Muscle of leg (tissue), 11 donors: ENCODE measurements around the gene RAP1GAP. TPM values are rescaled to one million over a fixed set of nuclear protein-coding genes. Genes with fewer than 3 reads are reported as not detected.

Source experiments
- DNase-seq: peaks from one replicate; pipeline ENCODE4 v3.0.0; 2013
- H3K27ac ChIP-seq: one replicate; pipeline ENCODE4 v1.5.1; 2013; ENCODE audit warnings: mild to moderate bottlenecking, low read length, control low read depth
- H3K27me3 ChIP-seq: one replicate; pipeline ENCODE4 v1.6.1; 2013; ENCODE audit warnings: low read length; ENCODE audit not compliant: control insufficient read depth, insufficient read depth
- H3K36me3 ChIP-seq: one replicate; pipeline ENCODE4 v1.6.1; 2013; ENCODE audit warnings: low read length; ENCODE audit not compliant: control insufficient read depth, insufficient read depth
- H3K4me1 ChIP-seq: one replicate; pipeline ENCODE4 v1.6.1; 2013; ENCODE audit warnings: low read length; ENCODE audit not compliant: control insufficient read depth, insufficient read depth
- H3K4me3 ChIP-seq: one replicate; pipeline ENCODE4 v1.5.1; 2013; ENCODE audit warnings: low read length, control low read depth
- H3K9me3 ChIP-seq: replicated peaks from 2 replicates; pipeline ENCODE4 v1.6.1; 2013; ENCODE audit warnings: low read depth, low read length; ENCODE audit not compliant: control insufficient read depth
- WGBS: methylation state at CpG from one replicate; pipeline ENCODE4 v1.1.5; 2013; ENCODE audit warnings: missing lambda C conversion rate; ENCODE audit not compliant: insufficient coverage; 5-methylcytosine and 5-hydroxymethylcytosine counted together
- polyA plus RNA-seq, 8 donors: library from polyadenylated mRNA; unstranded; fragments of 120-200 nt; gene quantifications; one replicate each; pipeline versions ENCODE4 v1.2.1 to v1.2.3, GENCODE V29; 2013; ENCODE audit warnings: inconsistent platforms in 1 of 8, low replicate concordance in 1 of 8; ENCODE audit not compliant: insufficient read length in 8 of 8, insufficient read depth in 1 of 8
- total RNA-seq: library from RNA; stranded (reverse); fragments of 120-200 nt; gene quantifications from one replicate; pipeline ENCODE4 v1.2.4, GENCODE V29; 2013

Gene RAP1GAP
- total and polyA plus RNA-seq, 9 donors: 0.62 to 4.9 (median 1.8) TPM

DNA sequence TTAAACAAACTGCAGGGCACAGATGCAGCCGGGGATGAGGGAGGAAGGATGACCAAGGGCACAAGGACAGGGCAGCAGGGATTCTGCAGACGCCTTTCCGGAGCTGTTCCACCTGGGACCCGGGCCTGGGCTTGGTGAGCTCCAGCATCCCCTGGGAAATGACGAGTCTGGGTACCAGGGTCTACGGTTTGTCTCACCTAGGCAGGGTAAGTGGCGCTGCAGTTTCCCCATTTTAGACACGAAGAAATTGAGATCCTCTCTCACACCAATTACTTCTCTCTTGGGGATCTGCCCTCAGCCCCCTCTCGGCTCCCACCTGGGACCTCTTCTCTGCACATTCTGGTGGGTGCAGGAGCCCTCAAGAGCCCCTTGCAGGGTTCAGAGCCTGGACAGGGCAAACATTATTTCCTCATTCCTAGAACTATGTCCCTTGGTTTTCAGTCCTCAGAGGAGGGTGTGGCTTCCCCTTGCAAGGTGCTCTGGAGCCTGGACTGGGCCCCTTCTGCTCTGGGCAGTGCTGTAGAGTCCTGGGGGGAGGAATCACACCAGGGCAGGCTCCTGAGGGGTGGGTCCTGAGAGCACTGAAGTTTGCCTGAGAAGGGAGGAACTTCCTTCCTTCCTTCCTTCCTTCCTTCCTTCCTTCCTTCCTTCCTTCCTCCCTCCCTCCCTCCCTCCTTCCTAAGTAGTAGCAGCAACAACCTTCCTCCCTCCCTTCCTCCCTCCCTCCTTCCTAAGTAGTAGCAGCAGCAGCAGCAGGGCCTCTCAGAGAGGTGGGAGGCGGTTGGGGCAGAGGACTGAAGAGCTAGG lies 16.0 kb downstream of the RAP1GAP start:
- no peaks in the 10 kb centered on the region for H3K36me3 ChIP-seq
- no peak overlapping the region for H3K27ac ChIP-seq
- no peak for DNase-seq
- no peak overlapping the region for H3K4me3 ChIP-seq
- no peaks in the 10 kb centered on the region for H3K9me3 ChIP-seq
- 41% methylated on average over 10 of the region's 10 CpGs for WGBS
- peaks cover 31% of the 10 kb centered on the region for H3K27me3 ChIP-seq
- peaks cover 18% of the 10 kb centered on the region for H3K4me1 ChIP-seq

- no peak overlapping the region for H3K27ac ChIP-seq
- DNase-seq: no peak
- H3K4me3 ChIP-seq: no peak overlapping the region
- no peaks in the 10 kb centered on the region for H3K36me3 ChIP-seq
- no peaks in the 10 kb centered on the region for H3K9me3 ChIP-seq
- peaks cover 29% of the 10 kb centered on the region for H3K27me3 ChIP-seq
- H3K4me1 ChIP-seq: peaks cover 18% of the 10 kb centered on the region
- 6% methylated on average over 24 of the region's 39 CpGs for WGBS
Observed at GRCh38 chr1:21652101-21652936, 16.8 kb downstream of the RAP1GAP start.

- H3K36me3 ChIP-seq: no peaks in the 10 kb centered on the region
- no peaks in the 10 kb centered on the region for H3K9me3 ChIP-seq
- no peak overlapping the region for H3K27ac ChIP-seq
- H3K4me1 ChIP-seq: peaks cover 18% of the 10 kb centered on the region
- peak overlapping the region; percentile 21 for H3K4me3 ChIP-seq
- DNase-seq: peak; percentile 67
- H3K27me3 ChIP-seq: peaks cover 29% of the 10 kb centered on the region
- 3% methylated on average over 75 of the region's 80 CpGs for WGBS
Observed at GRCh38 chr1:21651214-21652042, 17.7 kb downstream of the RAP1GAP start.

GRCh38 chr1:21650400-21650799 lies 18.8 kb downstream of the RAP1GAP start:
- no peak for DNase-seq
- H3K9me3 ChIP-seq: no peaks in the 10 kb centered on the region
- 66% methylated on average over 8 of the region's 9 CpGs for WGBS
- H3K4me3 ChIP-seq: no peak overlapping the region
- no peaks in the 10 kb centered on the region for H3K36me3 ChIP-seq
- H3K27ac ChIP-seq: no peak overlapping the region
- H3K27me3 ChIP-seq: peaks cover 29% of the 10 kb centered on the region
- peaks cover 18% of the 10 kb centered on the region for H3K4me1 ChIP-seq

GRCh38 chr1:21649315-21649714 lies 19.8 kb downstream of the RAP1GAP start:
- Histone ChIP-seq H3K9me3 (no peaks in the 10 kb centered on the region), H3K27me3 (peaks cover 29% of the 10 kb centered on the region), H3K4me1 (peaks cover 18% of the 10 kb centered on the region), H3K36me3 (no peaks in the 10 kb centered on the region), H3K27ac (no peak overlapping the region), H3K4me3 (no peak overlapping the region)
- WGBS: no CpG with 5 or more reads among the region's 2 CpGs
- no peak for DNase-seq

- no peaks in the 10 kb centered on the region for H3K36me3 ChIP-seq
- no peaks in the 10 kb centered on the region for H3K9me3 ChIP-seq
- no peak overlapping the region for H3K4me3 ChIP-seq
- peaks cover 29% of the 10 kb centered on the region for H3K27me3 ChIP-seq
- DNase-seq: no peak
- no peak overlapping the region for H3K27ac ChIP-seq
- H3K4me1 ChIP-seq: peaks cover 18% of the 10 kb centered on the region
- WGBS: 72% methylated on average over 10 of the region's 10 CpGs
Observed at GRCh38 chr1:21648791-21649190, 20.4 kb downstream of the RAP1GAP start.

GRCh38 chr1:21648352-21648730 lies 20.8 kb downstream of the RAP1GAP start:
- WGBS: 83% methylated on average over 1 of the region's 4 CpGs
- peaks cover 29% of the 10 kb centered on the region for H3K27me3 ChIP-seq
- no peak for DNase-seq
- H3K4me3 ChIP-seq: no peak overlapping the region
- H3K4me1 ChIP-seq: peaks cover 16% of the 10 kb centered on the region
- no peaks in the 10 kb centered on the region for H3K9me3 ChIP-seq
- no peak overlapping the region for H3K27ac ChIP-seq
- H3K36me3 ChIP-seq: no peaks in the 10 kb centered on the region

DNA sequence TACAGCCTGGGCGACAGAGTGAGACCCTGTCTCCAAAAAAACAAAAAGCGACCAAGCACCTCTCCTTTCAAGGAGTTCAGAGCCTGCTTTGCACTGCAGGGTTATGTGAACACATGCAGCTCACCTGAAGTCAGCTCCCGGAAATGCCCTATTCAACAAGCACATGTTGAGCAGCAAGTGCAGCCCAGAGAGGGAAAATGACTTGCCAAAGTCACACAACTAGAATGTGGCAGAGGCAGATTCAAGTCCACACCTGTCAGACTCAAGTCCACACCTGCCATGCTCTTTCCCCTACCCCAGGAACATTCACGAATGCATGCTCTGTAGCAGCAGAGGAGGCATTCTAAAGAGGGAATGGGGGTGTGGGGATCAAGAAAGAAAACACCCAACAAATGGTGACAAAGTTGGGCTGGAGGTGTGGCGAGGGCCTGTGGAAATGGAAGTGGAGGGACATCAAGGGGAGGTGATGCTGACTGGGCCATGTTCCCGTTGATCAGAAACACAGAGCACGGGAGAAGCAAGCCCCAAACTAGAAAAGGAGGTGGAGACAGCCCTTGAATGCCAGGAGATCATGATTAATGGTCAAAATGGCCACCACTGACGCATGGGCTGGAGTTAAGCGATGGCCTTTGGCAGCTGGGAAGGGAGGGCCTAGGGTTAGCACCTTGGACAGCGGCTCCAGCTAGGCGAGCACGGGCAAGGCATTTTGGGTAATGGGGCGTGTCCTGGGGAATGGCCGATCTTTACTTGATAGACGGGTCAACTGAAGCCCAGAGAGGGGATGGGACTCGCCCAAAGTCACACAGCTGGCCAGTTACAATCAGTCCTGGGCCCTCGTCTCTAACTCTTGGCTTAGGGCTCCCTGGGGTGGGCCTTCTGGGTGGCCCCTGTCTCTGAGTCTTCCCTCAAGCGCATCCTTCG lies 21.5 kb downstream of the RAP1GAP start:
- DNase-seq: peak; percentile 62
- H3K27me3 ChIP-seq: peaks cover 23% of the 10 kb centered on the region
- peaks cover 12% of the 10 kb centered on the region for H3K4me1 ChIP-seq
- no peaks in the 10 kb centered on the region for H3K36me3 ChIP-seq
- no peak overlapping the region for H3K27ac ChIP-seq
- 27% methylated on average over 16 of the region's 19 CpGs for WGBS
- no peak overlapping the region for H3K4me3 ChIP-seq
- no peaks in the 10 kb centered on the region for H3K9me3 ChIP-seq

DNA sequence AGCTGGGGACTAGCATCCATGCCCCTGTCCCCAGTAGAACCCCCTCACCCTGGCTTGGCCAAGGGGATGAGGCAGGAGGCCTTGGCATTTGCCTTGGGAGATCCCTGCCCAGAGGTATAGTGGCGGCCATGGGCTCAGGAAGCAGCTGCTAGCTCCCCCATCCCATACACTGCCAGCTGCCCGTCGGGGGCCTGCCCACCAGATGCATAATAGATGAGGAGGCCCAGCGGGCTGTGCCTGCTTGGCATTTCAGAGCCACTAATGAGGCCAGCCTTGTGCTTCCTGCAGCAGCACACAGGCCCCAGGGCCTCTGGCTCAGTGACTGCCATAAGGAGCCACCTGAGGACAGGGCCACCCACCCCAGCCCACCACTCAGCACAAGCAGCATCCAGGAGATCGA lies 23.6 kb downstream of the RAP1GAP start:
- Histone ChIP-seq H3K4me3 (no peak overlapping the region), H3K36me3 (no peaks in the 10 kb centered on the region), H3K27me3 (peaks cover 8% of the 10 kb centered on the region), H3K4me1 (no peaks in the 10 kb centered on the region), H3K9me3 (no peaks in the 10 kb centered on the region), H3K27ac (no peak overlapping the region)
- no peak for DNase-seq
- 43% methylated on average over 4 of the region's 5 CpGs for WGBS
